Osteoblast (primary cell): Measurements from ENCODE around the gene CEP57L1. TPM values are rescaled to one million over a fixed set of nuclear protein-coding genes. Genes with fewer than 3 reads are reported as not detected.

Experiments
- DNase-seq: peaks from one replicate; pipeline ENCODE4 v3.0.0; 2011; ENCODE audit warnings: low spot score, mixed read lengths; ENCODE audit not compliant: insufficient read length; ENCODE audit errors: missing footprints
- H2AFZ ChIP-seq: 2 replicates; pipeline ENCODE4 v1.6.0; 2011; ENCODE audit warnings: mild to moderate bottlenecking, low read length
- H3K27ac ChIP-seq: 2 replicates; pipeline ENCODE4 v1.5.1; 2011; ENCODE audit warnings: mild to moderate bottlenecking, low read depth, low read length, moderate library complexity
- H3K27me3 ChIP-seq: 2 replicates; pipeline ENCODE4 v1.6.0; 2012; ENCODE audit warnings: mild to moderate bottlenecking, control low read depth, inconsistent platforms, low read length, moderate library complexity; ENCODE audit not compliant: insufficient read depth
- H3K36me3 ChIP-seq: 2 replicates; pipeline ENCODE4 v1.5.1; 2011; ENCODE audit warnings: mild to moderate bottlenecking, low read length, control low read depth, moderate library complexity; ENCODE audit not compliant: insufficient read depth
- H3K4me1 ChIP-seq: 2 replicates; pipeline ENCODE4 v1.5.1; 2011; ENCODE audit warnings: mild to moderate bottlenecking, low read length, control low read depth, moderate library complexity; ENCODE audit not compliant: insufficient read depth
- H3K4me2 ChIP-seq: 2 replicates; pipeline ENCODE4 v1.6.0; 2011; ENCODE audit warnings: mild to moderate bottlenecking, low read length; ENCODE audit not compliant: insufficient read depth
- H3K4me3 ChIP-seq: fragments of 200-600 bp; sonication (generic); 3 replicates; pipeline ENCODE4 v1.5.1; 2012; ENCODE audit warnings: mild to moderate bottlenecking, low read length, inconsistent platforms; ENCODE audit not compliant: insufficient read depth
- H3K79me2 ChIP-seq: 2 replicates; pipeline ENCODE4 v1.6.0; 2012; ENCODE audit warnings: mild to moderate bottlenecking, low read length, control low read depth, inconsistent platforms; ENCODE audit not compliant: insufficient read depth
- H3K9me3 ChIP-seq: 2 replicates; pipeline ENCODE4 v1.5.1; 2011; ENCODE audit warnings: low read depth, low read length, control low read depth
- H4K20me1 ChIP-seq: 2 replicates; pipeline ENCODE4 v1.6.0; 2012; ENCODE audit warnings: mild to moderate bottlenecking, low read length, control low read depth; ENCODE audit not compliant: insufficient read depth
- CTCF ChIP-seq: IDR thresholded peaks from 2 replicates; pipeline ENCODE4 v1.5.1; 2011; ENCODE audit warnings: mild to moderate bottlenecking, low read depth, low read length, moderate library complexity; ENCODE audit errors: extremely low read depth
- total RNA-seq: library from RNA; depleted of rRNA; stranded (reverse); fragments of >200 nt; gene quantifications from 2 replicates; pipeline ENCODE4 v1.2.3, GENCODE V29; 2012

CEP57L1 gene
- total RNA-seq, 1 donor: 17.7 TPM

GRCh38 chr6:109118337-109118736, 23.0 kb downstream of the CEP57L1 start:
- no peak for TF ChIP-seq CTCF
- H3K79me2 ChIP-seq: peaks cover 50% of the 10 kb centered on the region
- H3K9me3 ChIP-seq: no peaks in the 10 kb centered on the region

GRCh38 chr6:109118871-109119354, 23.6 kb downstream of the CEP57L1 start:
- no peak for DNase-seq
- Histone ChIP-seq H3K36me3 (no peaks in the 10 kb centered on the region), H3K4me2 (no peak overlapping the region), H3K4me1 (peaks cover 23% of the 10 kb centered on the region), H3K27me3 (no peaks in the 10 kb centered on the region), H4K20me1 (no peaks in the 10 kb centered on the region), H3K79me2 (peaks cover 50% of the 10 kb centered on the region), H2AFZ (no peak overlapping the region), H3K4me3 (no peak overlapping the region), H3K27ac (no peak overlapping the region), H3K9me3 (no peaks in the 10 kb centered on the region)
- TF ChIP-seq CTCF: no peak

More at GRCh38 chr6:109118337-109118736, 23.0 kb downstream of the CEP57L1 start:
- H4K20me1 ChIP-seq: no peaks in the 10 kb centered on the region
- no peak overlapping the region for H3K4me3 ChIP-seq
- H3K36me3 ChIP-seq: no peaks in the 10 kb centered on the region
- H3K27ac ChIP-seq: no peak overlapping the region
- peaks cover 23% of the 10 kb centered on the region for H3K4me1 ChIP-seq
- no peak overlapping the region for H3K4me2 ChIP-seq
- no peak overlapping the region for H2AFZ ChIP-seq
- DNase-seq: no peak
- H3K27me3 ChIP-seq: no peaks in the 10 kb centered on the region

GRCh38 chr6:109121411-109121810, 26.1 kb downstream of the CEP57L1 start:
- peaks cover 23% of the 10 kb centered on the region for H3K4me1 ChIP-seq
- no peaks in the 10 kb centered on the region for H3K27me3 ChIP-seq
- H2AFZ ChIP-seq: no peak overlapping the region
- peak; percentile 22 for DNase-seq
- H3K36me3 ChIP-seq: no peaks in the 10 kb centered on the region
- peak overlapping the region; percentile 13 for H3K27ac ChIP-seq
- H3K4me2 ChIP-seq: peak overlapping the region; percentile 68
- no peak overlapping the region for H3K4me3 ChIP-seq
- no peaks in the 10 kb centered on the region for H3K9me3 ChIP-seq
- H3K79me2 ChIP-seq: peaks cover 48% of the 10 kb centered on the region
- TF ChIP-seq CTCF: no peak
- no peaks in the 10 kb centered on the region for H4K20me1 ChIP-seq

GRCh38 chr6:109124219-109124618, 28.9 kb downstream of the CEP57L1 start:
- no peak for DNase-seq
- Histone ChIP-seq H3K4me1 (peaks cover 18% of the 10 kb centered on the region), H4K20me1 (no peaks in the 10 kb centered on the region), H3K4me3 (no peak overlapping the region), H3K4me2 (no peak overlapping the region), H3K36me3 (no peaks in the 10 kb centered on the region), H3K9me3 (no peaks in the 10 kb centered on the region), H3K27ac (no peak overlapping the region), H3K79me2 (peaks cover 36% of the 10 kb centered on the region), H2AFZ (no peak overlapping the region), H3K27me3 (no peaks in the 10 kb centered on the region)
- no peak for TF ChIP-seq CTCF
